Measurements from ENCODE around the gene MRAP. TPM values are rescaled to one million over a fixed set of nuclear protein-coding genes. Genes with fewer than 3 reads are reported as not detected.

The MRAP gene
- total and polyA plus RNA-seq, 2 donors (not counting 1 experiment from before 2014, with no cell fraction given) = 0.17 TPM; not detected in 1

- no peaks in the 10 kb centered on the region for H3K27me3 ChIP-seq (ENCODE audit: control insufficient read depth, insufficient read depth, low read length)
- no peaks in the 10 kb centered on the region for H3K4me1 ChIP-seq (ENCODE audit: control insufficient read depth, extremely low read depth, insufficient read depth, low read length)
- H3K79me2 ChIP-seq (ENCODE audit: control insufficient read depth, insufficient read depth, low read length) = no peaks in the 10 kb centered on the region
- no peak overlapping the region for H3K4me3 ChIP-seq (replicated peaks in 1 of 4; ENCODE audit: control extremely low read depth in 1 of 4, insufficient read depth in 1 of 4, low read depth in 3 of 4, low read length in 4 of 4)
- H2AFZ ChIP-seq (ENCODE audit: low read length) = no peak overlapping the region
- TF ChIP-seq CTCF (conservative IDR thresholded peaks at IDR 0.05 in 1 of 2, IDR thresholded peaks at IDR 0.05 in 1 of 2; ENCODE audit: low read depth in 1 of 2, low read length in 2 of 2) (no peak), EZH2 (IDR thresholded peaks at IDR 0.05; ENCODE audit: low read length, missing control alignments) (no peak)
- H3K36me3 ChIP-seq (ENCODE audit: control insufficient read depth, insufficient read depth, low read length) = peaks cover 6% of the 10 kb centered on the region
- H3K4me2 ChIP-seq (ENCODE audit: extremely low read depth, insufficient read depth, low read length) = no peak overlapping the region
- no peak overlapping the region for H3K27ac ChIP-seq (ENCODE audit: insufficient read depth, low read length)
- H4K20me1 ChIP-seq (ENCODE audit: control insufficient read depth, extremely low read depth, insufficient read depth, low read length) = no peaks in the 10 kb centered on the region
- DNase-seq (ENCODE audit: low read depth in 2 of 2) = no peak
- H3K9ac ChIP-seq (ENCODE audit: insufficient read depth, low read length) = no peak overlapping the region
- H3K9me3 ChIP-seq (ENCODE audit: control insufficient read depth, insufficient read depth, low read depth, low read length) = no peaks in the 10 kb centered on the region
These were observed 3.9 kb downstream of the MRAP start for GRCh38 chr21:32302560-32302959.

- Histone ChIP-seq H3K27me3 (ENCODE audit: control insufficient read depth, insufficient read depth, low read length) (no peaks in the 10 kb centered on the region), H4K20me1 (ENCODE audit: control insufficient read depth, extremely low read depth, insufficient read depth, low read length) (no peaks in the 10 kb centered on the region), H3K9ac (ENCODE audit: insufficient read depth, low read length) (no peak overlapping the region), H3K9me3 (ENCODE audit: control insufficient read depth, insufficient read depth, low read depth, low read length) (no peaks in the 10 kb centered on the region), H3K4me3 (replicated peaks in 1 of 4; ENCODE audit: control extremely low read depth in 1 of 4, insufficient read depth in 1 of 4, low read depth in 3 of 4, low read length in 4 of 4) (no peak overlapping the region), H3K79me2 (ENCODE audit: control insufficient read depth, insufficient read depth, low read length) (no peaks in the 10 kb centered on the region), H3K27ac (ENCODE audit: insufficient read depth, low read length) (no peak overlapping the region), H3K4me1 (ENCODE audit: control insufficient read depth, extremely low read depth, insufficient read depth, low read length) (no peaks in the 10 kb centered on the region), H2AFZ (ENCODE audit: low read length) (no peak overlapping the region), H3K36me3 (ENCODE audit: control insufficient read depth, insufficient read depth, low read length) (peaks cover 6% of the 10 kb centered on the region), H3K4me2 (ENCODE audit: extremely low read depth, insufficient read depth, low read length) (no peak overlapping the region)
- no peak for TF ChIP-seq EZH2 (IDR thresholded peaks at IDR 0.05; ENCODE audit: low read length, missing control alignments)
- TF ChIP-seq CTCF (conservative IDR thresholded peaks at IDR 0.05 in 1 of 2, IDR thresholded peaks at IDR 0.05 in 1 of 2; ENCODE audit: low read depth in 1 of 2, low read length in 2 of 2) = no peak
- DNase-seq (ENCODE audit: low read depth in 2 of 2) = no peak
These were observed 4.7 kb downstream of the MRAP start for GRCh38 chr21:32303385-32303784.

GRCh38 chr21:32304998-32305397, 6.3 kb downstream of the MRAP start:
- no peaks in the 10 kb centered on the region for H3K79me2 ChIP-seq (ENCODE audit: control insufficient read depth, insufficient read depth, low read length)
- H3K36me3 ChIP-seq (ENCODE audit: control insufficient read depth, insufficient read depth, low read length) = peaks cover 11% of the 10 kb centered on the region
- no peaks in the 10 kb centered on the region for H4K20me1 ChIP-seq (ENCODE audit: control insufficient read depth, extremely low read depth, insufficient read depth, low read length)
- H3K4me2 ChIP-seq (ENCODE audit: extremely low read depth, insufficient read depth, low read length) = no peak overlapping the region
- no peaks in the 10 kb centered on the region for H3K27me3 ChIP-seq (ENCODE audit: control insufficient read depth, insufficient read depth, low read length)
- H3K4me3 ChIP-seq (replicated peaks in 1 of 4; ENCODE audit: control extremely low read depth in 1 of 4, insufficient read depth in 1 of 4, low read depth in 3 of 4, low read length in 4 of 4) = no peak overlapping the region
- no peak overlapping the region for H2AFZ ChIP-seq (ENCODE audit: low read length)
- no peaks in the 10 kb centered on the region for H3K9me3 ChIP-seq (ENCODE audit: control insufficient read depth, insufficient read depth, low read depth, low read length)
- no peak overlapping the region for H3K27ac ChIP-seq (ENCODE audit: insufficient read depth, low read length)
- TF ChIP-seq CTCF (conservative IDR thresholded peaks at IDR 0.05 in 1 of 2, IDR thresholded peaks at IDR 0.05 in 1 of 2; ENCODE audit: low read depth in 1 of 2, low read length in 2 of 2) (no peak), EZH2 (IDR thresholded peaks at IDR 0.05; ENCODE audit: low read length, missing control alignments) (no peak)
- no peak for DNase-seq (ENCODE audit: low read depth in 2 of 2)
- H3K4me1 ChIP-seq (ENCODE audit: control insufficient read depth, extremely low read depth, insufficient read depth, low read length) = no peaks in the 10 kb centered on the region
- no peak overlapping the region for H3K9ac ChIP-seq (ENCODE audit: insufficient read depth, low read length)

Data from fibroblast of lung (primary cell).